GM08714 (cell line): ENCODE results near the gene GAS2.

Experiments
- H3K4me3 ChIP-seq: fragments of 200-500 bp; sonication (Bioruptor generic); 2 replicates; pipeline ENCODE4 v1.5.1; 2014; ENCODE audit warnings: mild to moderate bottlenecking, low read length, inconsistent platforms
- ZNF274 ChIP-seq: IDR thresholded peaks from 2 replicates; pipeline ENCODE4 v1.6.1; 2012; ENCODE audit warnings: mild to moderate bottlenecking, low read depth, low read length

The GAS2 gene

DNA sequence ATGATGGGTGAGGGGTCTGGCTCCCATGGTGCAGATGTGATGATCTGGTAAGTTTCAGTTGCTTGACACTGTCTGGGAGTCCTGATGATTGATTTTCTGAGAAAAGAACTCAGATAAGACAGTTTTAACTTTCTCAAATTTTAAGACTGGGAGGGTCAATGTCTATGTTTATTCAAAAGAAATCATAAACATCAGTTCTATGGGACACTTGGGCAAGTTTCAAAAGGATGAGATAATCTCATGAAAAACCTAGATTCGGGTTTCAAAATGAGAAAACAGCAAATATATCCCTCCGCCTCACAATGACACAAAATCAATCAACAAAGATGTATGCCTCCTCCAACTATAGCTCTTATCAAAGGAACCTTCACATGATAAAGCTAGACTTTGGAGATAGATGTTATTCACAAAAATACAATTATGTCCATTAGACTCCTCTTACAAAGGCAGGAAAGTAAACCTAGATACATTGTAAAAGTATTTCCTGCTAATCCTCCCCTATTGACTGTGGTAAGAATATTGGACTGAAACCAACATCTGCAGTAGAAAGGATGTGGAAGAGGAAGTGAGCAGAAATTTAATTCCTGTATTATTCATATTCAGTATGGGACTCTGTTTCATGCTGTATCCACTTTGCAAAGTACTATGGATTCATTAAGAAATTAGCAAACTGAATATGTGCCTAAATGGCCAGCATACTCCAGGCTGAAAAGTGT, 141.6 kb downstream of the GAS2 start:
- H3K4me3 ChIP-seq = no peak overlapping the region; the same call in 1 of the 2 replicates
- TF ChIP-seq ZNF274 = no peak

DNA sequence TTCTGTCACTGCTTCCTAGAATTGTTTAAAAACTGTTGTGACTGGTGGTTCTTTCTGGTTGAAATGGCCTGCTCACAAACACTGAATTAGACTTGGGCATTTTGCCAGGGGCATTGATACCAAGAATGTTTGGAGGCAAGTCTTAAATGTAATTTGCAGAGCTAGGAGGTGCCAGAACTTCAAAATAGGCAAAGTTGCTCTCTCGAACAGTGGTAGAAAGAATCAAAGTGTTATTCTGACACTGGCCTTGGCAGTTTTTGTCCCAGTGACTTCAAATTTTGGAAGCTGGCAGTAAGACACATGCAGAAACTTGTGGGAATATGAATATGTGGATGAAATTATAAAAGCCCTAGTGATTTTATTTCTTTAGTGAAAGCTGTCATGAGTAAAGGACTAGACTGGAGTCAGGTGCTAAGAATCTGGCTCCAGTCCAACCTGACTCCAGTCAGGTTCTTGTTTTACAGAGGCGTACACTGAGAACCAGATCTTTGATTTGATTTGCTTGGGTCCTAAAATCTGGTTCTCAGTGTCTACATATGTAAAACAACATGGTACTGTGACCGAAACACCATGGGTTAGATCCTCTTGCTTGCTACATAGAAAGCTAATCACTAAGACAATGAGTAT, 142.3 kb downstream of the GAS2 start:
- no peak overlapping the region for H3K4me3 ChIP-seq
- no peak for TF ChIP-seq ZNF274

DNA sequence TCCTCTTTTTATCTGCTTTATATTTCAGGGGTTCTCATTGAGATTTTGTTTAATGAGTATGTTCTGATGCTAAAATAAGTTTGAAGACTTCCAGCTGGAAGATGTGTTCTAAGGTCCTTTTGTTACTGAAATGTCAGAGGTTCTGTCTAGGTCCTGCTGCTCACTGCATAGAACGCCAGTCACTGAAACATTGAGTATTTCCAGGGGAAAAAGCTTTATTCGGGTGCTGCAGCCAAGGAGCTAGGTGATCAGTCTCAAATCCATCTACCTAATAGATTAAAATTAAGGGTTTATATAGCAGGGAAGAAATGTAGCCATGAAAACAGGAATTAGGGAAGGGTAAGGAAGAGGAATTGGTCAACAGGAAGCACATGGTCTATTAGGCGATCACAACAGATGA, 143.5 kb downstream of the GAS2 start:
- H3K4me3 ChIP-seq = no peak overlapping the region
- TF ChIP-seq ZNF274 = no peak

DNA sequence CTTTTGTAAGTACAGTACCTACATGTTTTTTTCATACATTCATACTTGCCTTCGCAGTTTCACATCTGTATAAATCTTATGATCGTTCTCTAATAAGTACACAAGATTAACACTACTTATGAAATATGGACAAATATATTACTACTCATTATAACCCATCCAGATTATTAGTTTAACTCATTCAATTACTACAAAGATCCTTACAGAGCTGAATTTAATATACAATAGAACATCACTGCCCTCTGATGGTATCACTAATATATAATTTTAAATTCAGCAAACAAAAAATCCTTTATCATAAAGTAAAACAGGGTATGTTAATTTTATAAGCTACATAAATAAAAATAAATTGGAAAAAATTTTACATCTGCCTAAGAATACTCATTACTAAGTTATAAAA, 155.8 kb downstream of the GAS2 start:
- TF ChIP-seq ZNF274 = no peak
- H3K4me3 ChIP-seq = no peak overlapping the region

- peak overlapping the region; percentile 72 for H3K4me3 ChIP-seq
- no peak for TF ChIP-seq ZNF274
These were observed 162.0 kb downstream of the GAS2 start for GRCh38 chr11:22828373-22828772.

- no peak for TF ChIP-seq ZNF274
- H3K4me3 ChIP-seq = peak within 1 kb of the TSS; percentile 72
These were observed 163.0 kb downstream of the GAS2 start, which contains the start of gene SVIP for GRCh38 chr11:22829231-22830081. Gene SVIP (minus strand): TSS chr11:22829801. CDS start chr11:22829748, 53 bp downstream.

DNA sequence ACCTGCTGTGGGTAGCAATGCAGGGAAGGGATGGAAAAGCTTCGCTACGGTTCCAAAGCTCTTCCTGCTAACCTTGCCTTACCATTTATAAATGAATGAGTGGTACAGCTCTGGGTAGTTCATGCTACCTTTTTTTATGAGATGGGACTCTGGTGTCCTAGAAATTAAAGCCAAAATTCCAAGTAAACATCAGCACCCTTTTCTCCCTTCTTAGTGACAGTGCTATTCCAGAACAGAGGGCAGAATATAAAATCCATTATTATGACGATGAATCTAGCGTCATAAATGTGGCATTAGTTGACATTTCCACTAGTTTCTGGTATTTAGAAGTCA, 163.6 kb downstream of the GAS2 start:
- peak overlapping the region; percentile 34; the same call in 1 of the 2 replicates for H3K4me3 ChIP-seq

GRCh38 chr11:22832315-22833015, 166.1 kb downstream of the GAS2 start:
- no peak overlapping the region for H3K4me3 ChIP-seq
- TF ChIP-seq ZNF274 = no peak

More for the DNA sequence above, 163.6 kb downstream of the GAS2 start:
- no peak for TF ChIP-seq ZNF274

- H3K4me3 ChIP-seq = no peak overlapping the region
- no peak for TF ChIP-seq ZNF274
These were observed 180.3 kb downstream of the GAS2 start for GRCh38 chr11:22846726-22847125.

DNA sequence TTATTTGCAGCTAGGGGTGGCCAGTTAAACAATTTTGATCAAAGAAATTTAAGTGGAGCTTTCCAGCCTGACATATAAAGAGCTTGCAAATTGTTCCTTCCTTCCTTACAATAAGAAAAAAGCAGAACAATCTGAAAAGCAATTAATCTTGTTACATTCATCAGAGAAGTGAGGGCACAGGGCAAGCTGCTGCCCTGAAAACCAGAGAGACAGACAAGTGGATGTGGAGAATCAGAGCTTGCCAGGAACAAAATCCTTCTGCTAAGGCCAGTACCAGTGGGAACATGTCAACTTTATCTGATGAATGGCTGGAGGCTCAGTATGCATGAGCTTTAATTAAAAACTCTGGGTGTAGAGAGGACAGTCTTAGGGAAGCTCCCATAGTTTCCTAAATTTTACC, 185.1 kb downstream of the GAS2 start:
- no peak overlapping the region for H3K4me3 ChIP-seq
- TF ChIP-seq ZNF274 = no peak

DNA sequence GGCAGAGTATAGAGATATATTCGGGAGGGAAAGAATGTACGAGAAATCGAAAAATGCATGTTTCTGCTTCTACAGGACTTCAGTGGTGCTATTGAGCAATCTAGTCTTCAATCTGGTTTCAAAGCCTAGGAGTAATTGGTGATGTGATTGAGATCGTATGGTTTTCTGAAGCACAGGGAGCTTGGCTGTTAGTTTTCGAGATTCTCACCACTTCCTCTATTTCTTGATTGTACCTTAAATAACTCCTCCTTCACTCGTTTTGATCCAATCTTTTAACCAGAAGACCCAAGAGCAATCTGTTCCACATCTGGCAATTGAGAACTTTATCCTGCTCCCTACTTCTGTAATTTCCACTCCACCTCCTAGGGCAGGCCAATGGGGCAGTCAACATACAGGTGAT, 193.3 kb downstream of the GAS2 start:
- TF ChIP-seq ZNF274 = no peak
- H3K4me3 ChIP-seq = no peak overlapping the region

- TF ChIP-seq ZNF274 = no peak
- no peak within 1 kb of the TSS for H3K4me3 ChIP-seq
These were observed 193.8 kb downstream of the GAS2 start, which contains the start of gene CCDC179 for GRCh38 chr11:22860241-22860640. Gene CCDC179 (minus strand): TSS chr11:22860474. CDS start chr11:22860421, 53 bp downstream.
